ENCODE results near the gene KAT6B.

The KAT6B gene

DNA sequence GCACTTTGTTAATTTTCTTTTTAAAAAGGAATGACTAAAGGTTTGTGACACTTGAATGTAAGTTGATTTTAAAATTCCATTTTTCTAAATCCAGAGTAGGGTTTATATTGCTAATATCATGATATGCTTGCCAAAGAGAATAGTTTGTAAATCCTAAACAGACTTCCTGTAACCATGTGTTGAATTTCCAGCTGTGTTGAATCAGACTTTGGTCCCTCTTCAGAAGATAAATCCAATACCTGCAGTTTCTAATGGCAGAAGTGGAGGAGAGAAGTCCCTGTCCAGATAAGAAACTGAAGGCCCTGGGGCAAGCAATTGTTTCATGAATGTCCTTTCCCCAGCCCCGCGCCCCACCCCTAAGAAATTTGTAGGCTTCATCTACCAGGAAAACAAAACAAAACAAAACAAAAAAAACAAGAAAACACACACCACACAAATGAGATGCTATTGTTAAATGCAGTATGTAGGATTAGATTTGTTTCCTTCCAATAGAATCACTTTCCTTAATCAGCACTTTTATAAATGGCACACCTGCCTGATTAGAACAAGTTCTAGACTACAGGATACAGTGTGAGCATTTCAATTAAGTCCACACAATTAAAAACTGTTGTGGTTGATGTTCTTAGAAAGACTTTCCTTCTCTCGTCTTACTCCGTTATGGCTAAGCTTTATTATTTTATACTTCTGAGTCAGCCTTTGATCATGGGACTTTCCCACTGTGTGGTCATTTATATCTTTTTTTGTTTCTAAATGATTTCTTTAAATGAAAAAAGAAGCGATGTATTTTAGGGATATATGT lies 122.8 kb downstream of the KAT6B start:
- H4K20me1 ChIP-seq (ENCODE audit: insufficient read depth): no peaks in the 10 kb centered on the region
- TF ChIP-seq, protein P1, sequence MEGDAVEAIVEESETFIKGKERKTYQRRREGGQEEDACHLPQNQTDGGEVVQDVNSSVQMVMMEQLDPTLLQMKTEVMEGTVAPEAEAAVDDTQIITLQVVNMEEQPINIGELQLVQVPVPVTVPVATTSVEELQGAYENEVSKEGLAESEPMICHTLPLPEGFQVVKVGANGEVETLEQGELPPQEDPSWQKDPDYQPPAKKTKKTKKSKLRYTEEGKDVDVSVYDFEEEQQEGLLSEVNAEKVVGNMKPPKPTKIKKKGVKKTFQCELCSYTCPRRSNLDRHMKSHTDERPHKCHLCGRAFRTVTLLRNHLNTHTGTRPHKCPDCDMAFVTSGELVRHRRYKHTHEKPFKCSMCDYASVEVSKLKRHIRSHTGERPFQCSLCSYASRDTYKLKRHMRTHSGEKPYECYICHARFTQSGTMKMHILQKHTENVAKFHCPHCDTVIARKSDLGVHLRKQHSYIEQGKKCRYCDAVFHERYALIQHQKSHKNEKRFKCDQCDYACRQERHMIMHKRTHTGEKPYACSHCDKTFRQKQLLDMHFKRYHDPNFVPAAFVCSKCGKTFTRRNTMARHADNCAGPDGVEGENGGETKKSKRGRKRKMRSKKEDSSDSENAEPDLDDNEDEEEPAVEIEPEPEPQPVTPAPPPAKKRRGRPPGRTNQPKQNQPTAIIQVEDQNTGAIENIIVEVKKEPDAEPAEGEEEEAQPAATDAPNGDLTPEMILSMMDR (conservative IDR thresholded peaks at IDR 0.05; ENCODE audit: low read depth, low read length): no peak
- no peaks in the 10 kb centered on the region for H3K79me2 ChIP-seq (ENCODE audit: insufficient read depth, low read depth)
- no peak overlapping the region for H3K4me3 ChIP-seq (IDR thresholded peaks at IDR 0.05; ENCODE audit: insufficient read depth, low read depth, low read length)
- H3K27me3 ChIP-seq (ENCODE audit: insufficient read depth, low read depth): no peaks in the 10 kb centered on the region
- H3K4me1 ChIP-seq (ENCODE audit: low read depth, poor library complexity, severe bottlenecking): peaks cover 10% of the 10 kb centered on the region
- H3K36me3 ChIP-seq (ENCODE audit: insufficient read depth): no peaks in the 10 kb centered on the region
- no peak overlapping the region for H3K9ac ChIP-seq
- no peak overlapping the region for H2AFZ ChIP-seq (ENCODE audit: low read depth)
- no peak overlapping the region; the same call in 1 of the 2 replicates for H3K4me2 ChIP-seq
- H3K27ac ChIP-seq: no peak overlapping the region

DNA sequence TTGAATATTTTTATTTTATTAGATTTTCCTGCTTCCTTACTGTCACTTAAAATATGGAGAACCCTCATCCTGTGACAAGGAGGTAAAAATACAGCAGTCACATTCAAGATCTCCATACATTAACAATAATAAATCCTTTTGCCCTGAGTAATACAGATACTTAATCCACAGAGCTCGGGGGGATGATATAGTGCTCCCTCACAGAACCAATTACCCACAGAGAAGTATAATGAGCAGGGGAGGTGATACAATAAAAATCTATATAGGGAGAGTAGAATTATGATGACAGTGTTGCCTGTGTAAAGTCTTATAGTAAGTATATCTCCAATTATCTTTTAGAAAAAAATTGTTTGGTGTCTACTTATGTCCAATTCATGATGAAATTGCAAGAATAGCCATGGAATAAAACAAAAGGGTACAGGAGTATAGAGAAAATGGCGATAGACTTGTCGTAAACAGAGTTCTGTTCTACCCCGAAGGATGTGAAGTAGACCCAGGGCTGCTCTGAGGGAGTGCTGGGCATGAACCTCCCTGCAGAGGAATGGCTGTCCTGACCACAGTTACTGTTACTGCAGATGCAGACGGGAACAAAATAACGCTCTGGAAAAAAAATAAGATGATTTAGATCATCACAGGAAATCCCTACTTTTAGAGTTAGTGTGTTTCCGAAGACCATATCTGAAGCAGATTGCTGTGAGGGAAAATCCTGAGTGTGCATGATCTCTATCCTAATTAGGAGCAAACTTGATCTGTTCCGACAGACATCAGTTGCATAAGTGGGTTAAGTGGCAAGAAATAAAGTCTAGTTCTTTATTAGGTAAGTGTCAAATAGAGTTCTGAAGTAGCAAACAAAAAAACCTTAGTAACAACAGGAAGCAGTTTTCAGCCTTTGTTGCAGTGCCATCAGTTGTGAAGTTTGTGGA lies 123.7 kb downstream of the KAT6B start:
- TF ChIP-seq, protein P1 (conservative IDR thresholded peaks at IDR 0.05; ENCODE audit: low read depth, low read length): no peak
- Histone ChIP-seq H3K4me1 (ENCODE audit: low read depth, poor library complexity, severe bottlenecking) (peaks cover 10% of the 10 kb centered on the region), H3K27me3 (ENCODE audit: insufficient read depth, low read depth) (no peaks in the 10 kb centered on the region), H3K9ac (no peak overlapping the region), H3K36me3 (ENCODE audit: insufficient read depth) (no peaks in the 10 kb centered on the region), H4K20me1 (ENCODE audit: insufficient read depth) (no peaks in the 10 kb centered on the region), H3K4me3 (IDR thresholded peaks at IDR 0.05; ENCODE audit: insufficient read depth, low read depth, low read length) (no peak overlapping the region), H3K27ac (no peak overlapping the region), H3K4me2 (no peak overlapping the region; the same call in 1 of the 2 replicates), H3K79me2 (ENCODE audit: insufficient read depth, low read depth) (no peaks in the 10 kb centered on the region), H2AFZ (ENCODE audit: low read depth) (no peak overlapping the region)

DNA sequence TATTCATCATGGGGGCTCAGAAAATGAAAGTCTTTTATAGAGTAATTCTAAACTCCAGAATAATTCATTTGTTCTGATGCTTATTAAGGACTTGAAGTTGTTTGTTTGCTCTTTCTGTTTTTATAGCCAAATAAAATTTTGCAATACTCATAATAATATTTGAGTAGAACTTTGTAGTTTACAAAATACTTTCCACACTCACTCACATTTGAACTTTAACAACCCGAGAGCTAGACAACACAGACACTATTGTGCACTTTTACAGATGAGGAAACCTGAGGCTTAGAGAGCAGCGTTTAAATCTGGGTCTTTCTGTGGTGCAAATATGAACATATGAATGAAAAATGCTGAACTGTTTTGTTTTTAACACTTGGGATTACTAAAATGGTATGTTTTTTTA lies 126.8 kb downstream of the KAT6B start:
- Histone ChIP-seq H3K4me3 (IDR thresholded peaks at IDR 0.05; ENCODE audit: insufficient read depth, low read depth, low read length) (no peak overlapping the region), H3K9ac (no peak overlapping the region), H3K4me2 (no peak overlapping the region), H3K79me2 (ENCODE audit: insufficient read depth, low read depth) (no peaks in the 10 kb centered on the region; the same call in 1 of the 2 replicates), H3K4me1 (ENCODE audit: low read depth, poor library complexity, severe bottlenecking) (peaks cover 10% of the 10 kb centered on the region), H3K27me3 (ENCODE audit: insufficient read depth, low read depth) (no peaks in the 10 kb centered on the region), H3K27ac (no peak overlapping the region), H4K20me1 (ENCODE audit: insufficient read depth) (no peaks in the 10 kb centered on the region), H2AFZ (ENCODE audit: low read depth) (no peak overlapping the region), H3K36me3 (ENCODE audit: insufficient read depth) (no peaks in the 10 kb centered on the region)
- TF ChIP-seq, protein P1 (conservative IDR thresholded peaks at IDR 0.05; ENCODE audit: low read depth, low read length): no peak

DNA sequence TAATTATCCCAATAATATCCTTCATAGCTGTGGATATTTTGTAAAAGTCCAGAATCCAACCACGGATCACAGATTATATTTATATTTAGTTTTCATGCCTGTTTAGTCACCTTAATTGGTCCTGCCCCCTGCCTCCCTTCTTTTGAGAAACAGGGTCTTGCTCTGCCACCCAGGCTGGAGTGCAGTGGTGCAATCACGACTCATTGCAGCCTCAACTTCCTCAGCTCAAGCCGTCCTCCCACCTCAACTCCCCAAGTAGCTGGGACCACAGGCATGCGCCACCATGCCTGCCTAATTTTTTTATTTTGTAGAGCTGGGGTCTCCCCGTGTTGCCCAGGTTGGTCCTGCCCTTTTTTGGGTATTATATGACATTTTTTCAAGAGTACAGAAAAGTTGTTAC lies 129.4 kb downstream of the KAT6B start:
- Histone ChIP-seq H3K9ac (no peak overlapping the region), H3K4me1 (ENCODE audit: low read depth, poor library complexity, severe bottlenecking) (no peaks in the 10 kb centered on the region), H3K27me3 (ENCODE audit: insufficient read depth, low read depth) (no peaks in the 10 kb centered on the region), H3K27ac (no peak overlapping the region), H4K20me1 (ENCODE audit: insufficient read depth) (no peaks in the 10 kb centered on the region), H3K4me2 (no peak overlapping the region), H3K4me3 (IDR thresholded peaks at IDR 0.05; ENCODE audit: insufficient read depth, low read depth, low read length) (no peak overlapping the region), H3K79me2 (ENCODE audit: insufficient read depth, low read depth) (no peaks in the 10 kb centered on the region; the same call in 1 of the 2 replicates), H2AFZ (ENCODE audit: low read depth) (no peak overlapping the region), H3K36me3 (ENCODE audit: insufficient read depth) (no peaks in the 10 kb centered on the region)
- TF ChIP-seq, protein P1 (conservative IDR thresholded peaks at IDR 0.05; ENCODE audit: low read depth, low read length): no peak

Data from KMS-11 (cell line).